K562 (cell line): ENCODE data around the gene NUBP2. TPM values are rescaled to one million over a fixed set of nuclear protein-coding genes. Genes with fewer than 3 reads are reported as not detected.

Experiments used
- ATF6 ChIP-seq: sonication (generic); formaldehyde crosslinking; IDR thresholded peaks from 2 replicates; pipeline ENCODE4 v1.4.0; 2020; ENCODE audit warnings: mild to moderate bottlenecking, missing genetic modification reagents
- CREB1 ChIP-seq, 2 experiments: sonication (generic) in 1 of 2; formaldehyde crosslinking in 1 of 2; IDR thresholded peaks; 2 replicates each; pipeline versions ENCODE4 v1.6.1 to v1.8.0; 2012 to 2022; ENCODE audit warnings: inconsistent platforms in 1 of 2, mild to moderate bottlenecking in 1 of 2, missing genetic modification reagents in 1 of 2, moderate library complexity in 1 of 2
- FOXM1 ChIP-seq, 2 experiments: fragments of 450-650 bp in 1 of 2; sonication (generic) in 1 of 2; formaldehyde crosslinking in 1 of 2; IDR thresholded peaks; 2 replicates each; pipeline versions ENCODE4 v1.6.1 to v1.9.0; 2017 to 2022; ENCODE audit warnings: low read depth in 2 of 2, mild to moderate bottlenecking in 2 of 2, missing genetic modification reagents in 1 of 2, moderate library complexity in 1 of 2
- GATAD2A ChIP-seq: fragments of 450-650 bp; IDR thresholded peaks from 2 replicates; pipeline ENCODE4 v1.6.1; 2017
- HNRNPL ChIP-seq: fragments of 200-400 bp; formaldehyde crosslinking; IDR thresholded peaks from 2 replicates; pipeline ENCODE4 v1.6.1; 2017; ENCODE audit warnings: low read depth, mild to moderate bottlenecking, low read length
- MGA ChIP-seq: fragments of 450-650 bp; IDR thresholded peaks from 2 replicates; pipeline ENCODE4 v1.6.1; 2016; ENCODE audit warnings: mild to moderate bottlenecking, moderate library complexity
- RAD21 ChIP-seq, 2 experiments: fragments of 250-450 bp in 1 of 2; fragments of 450-650 bp in 1 of 2; sonication (Bioruptor Pico) in 1 of 2; formaldehyde crosslinking in 1 of 2; IDR thresholded peaks in 1 of 2; conservative IDR thresholded peaks in 1 of 2; 2 replicates each; pipeline versions ENCODE4 v1.4.0 to v1.8.0; 2020 to 2022; ENCODE audit warnings: mild to moderate bottlenecking in 2 of 2, moderate library complexity in 1 of 2
- RB1 ChIP-seq: fragments of 450-650 bp; IDR thresholded peaks from 2 replicates; pipeline ENCODE4 v1.6.1; 2017; ENCODE audit warnings: low read depth, mild to moderate bottlenecking
- TARDBP ChIP-seq: fragments of 450-650 bp; IDR thresholded peaks from 2 replicates; pipeline ENCODE4 v1.6.1; 2016
- ZBTB8A ChIP-seq: fragments of 450-650 bp; IDR thresholded peaks from 2 replicates; pipeline ENCODE4 v1.6.1; 2018; ENCODE audit warnings: mild to moderate bottlenecking, moderate library complexity; ENCODE audit not compliant: partially characterized antibody
- ZNF583 ChIP-seq: fragments of 250-450 bp; sonication (Bioruptor Pico); IDR thresholded peaks from 2 replicates; pipeline ENCODE4 v1.4.0; 2020
- polyA plus RNA-seq, 8 experiments: library from polyadenylated mRNA; depleted of rRNA in 4 of 8; stranded (reverse) in 5 of 8; unstranded in 3 of 8; fragments of >200 nt; fragmentation: Nextera tagmentation in 2 of 8; fragmentation: Illumina TruSeq in 1 of 8; extraction: Ambion mirVana in 2 of 8; extraction: Trizol in 1 of 8; gene quantifications; 2 replicates each; pipeline versions ENCODE4 v1.2.1 to v1.2.3, GENCODE V29; 2011 to 2014; ENCODE audit warnings: inconsistent platforms in 1 of 8, missing spikeins in 1 of 8
- total RNA-seq, 7 experiments: library from RNA; depleted of rRNA in 6 of 7; stranded (reverse); fragments of >200 nt in 6 of 7; fragmentation: Illumina TruSeq in 2 of 7; extraction: Trizol in 2 of 7; gene quantifications; 2 replicates each; pipeline versions ENCODE4 v1.2.1 to v1.2.3, GENCODE V29; 2011 to 2021; ENCODE audit warnings: low replicate concordance in 1 of 7

Gene NUBP2
- total and polyA plus RNA-seq, 9 of the 15 experiments (the other 6 are each of a cell fraction or from before 2014, with no cell fraction given) = 1.8 to 115 (median 24.0) TPM

- no peak for TF ChIP-seq MGA
- no peak for TF ChIP-seq TARDBP
- peak in 1 of 2 experiments; percentile 14; a peak in 2 of 4 replicates for TF ChIP-seq RAD21 (CRISPR knock-in tag; conservative IDR thresholded peaks at IDR 0.05 in 1 of 2, IDR thresholded peaks at IDR 0.05 in 1 of 2)
- TF ChIP-seq FOXM1 (IDR thresholded peaks at IDR 0.05; ENCODE audit: low read depth) = no peak
- TF ChIP-seq FOXM1 (CRISPR knock-in tag; IDR thresholded peaks at IDR 0.05; ENCODE audit: low read depth) = peak; percentile 5; the same call in 1 of the 2 replicates
- no peak for TF ChIP-seq CREB1 (IDR thresholded peaks at IDR 0.05)
- no peak for TF ChIP-seq CREB1 (CRISPR knock-in tag; IDR thresholded peaks at IDR 0.05)
- TF ChIP-seq ZBTB8A = no peak
- no peak for TF ChIP-seq GATAD2A
- TF ChIP-seq RB1 = peak; percentile 15; the same call in 1 of the 2 replicates
- TF ChIP-seq HNRNPL = 0 out of 2 replicates have a peak, but pooled peaks have one; percentile 1
- TF ChIP-seq ATF6 = no peak
- TF ChIP-seq ZNF583 (CRISPR knock-in tag) = no peak
These were observed 43.3 kb downstream of the NUBP2 start (continued) for GRCh38 chr16:1825864-1826690.
